Panc1 (cell line): ENCODE data around the gene FADS2. TPM values are rescaled to one million over a fixed set of nuclear protein-coding genes. Genes with fewer than 3 reads are reported as not detected.

ENCODE experiments used
- ATAC-seq: fragments of 200-7000 bp; cut with Tn5 transposase; 2 replicates; pipeline ENCODE4 v1.9.1; 2020; ENCODE audit warnings: mild to moderate bottlenecking, moderate library complexity
- BruUV-seq: library from RNA; stranded (reverse); fragments of 400-500 nt; replicated peaks from 2 replicates; lab custom pipeline; 2021; lab: Mats Ljungman, UMichigan
- CTCF ChIA-PET: fragments of 300-600 bp; sonication (Branson Sonifier 250); formaldehyde crosslinking; loops from one replicate; lab custom pipeline; 2022; ENCODE audit warnings: antibody characterized with exemption; lab: Charles Lee
- POLR2A ChIA-PET: fragments of 300-600 bp; sonication (Branson Sonifier 250); formaldehyde crosslinking; loops from one replicate; lab custom pipeline; 2022; ENCODE audit warnings: antibody characterized with exemption; lab: Charles Lee
- DNase-seq: peaks from one replicate; pipeline ENCODE4 v3.0.0-alpha.2; 2010; ENCODE audit warnings: low read depth, low spot score
- H3K27ac ChIP-seq: 2 replicates; pipeline ENCODE4 v1.5.1; 2011; ENCODE audit warnings: mild to moderate bottlenecking, low read length, inconsistent platforms
- H3K27me3 ChIP-seq: fragments of 200-500 bp; sonication (Bioruptor generic); 2 replicates; pipeline ENCODE4 v1.6.0; 2014; ENCODE audit warnings: low read length, inconsistent platforms; ENCODE audit not compliant: control insufficient read depth, insufficient read depth
- H3K36me3 ChIP-seq: fragments of 200-500 bp; sonication (Bioruptor generic); 2 replicates; pipeline ENCODE4 v1.5.1; 2014; ENCODE audit warnings: inconsistent platforms, mild to moderate bottlenecking, low read length, moderate library complexity; ENCODE audit not compliant: control insufficient read depth, insufficient read depth
- H3K4me1 ChIP-seq: 2 replicates; pipeline ENCODE4 v1.5.1; 2011; ENCODE audit warnings: inconsistent platforms, mild to moderate bottlenecking, low read length, moderate library complexity; ENCODE audit not compliant: control insufficient read depth, insufficient read depth
- H3K4me3 ChIP-seq, 2 experiments: 2 replicates each; pipeline ENCODE4 v1.5.1; 2011 to 2012; ENCODE audit warnings: low read depth in 2 of 2, low read length in 2 of 2, mild to moderate bottlenecking in 2 of 2, inconsistent platforms in 1 of 2, moderate library complexity in 1 of 2
- H3K9me3 ChIP-seq: fragments of 200-500 bp; sonication (Bioruptor generic); 2 replicates; pipeline ENCODE4 v1.5.1; 2014; ENCODE audit warnings: low read depth, mild to moderate bottlenecking, inconsistent platforms, low read length, moderate library complexity; ENCODE audit not compliant: control insufficient read depth, insufficient read depth
- CTCF ChIP-seq: fragments of 450-650 bp; IDR thresholded peaks from 2 replicates; pipeline ENCODE4 v1.5.1; 2017; ENCODE audit warnings: mild to moderate bottlenecking
- POLR2AphosphoS5 ChIP-seq: IDR thresholded peaks from 2 replicates; pipeline ENCODE4 v1.6.1; 2012; ENCODE audit warnings: mild to moderate bottlenecking, low read depth, low read length, moderate library complexity
- REST ChIP-seq, 2 experiments: IDR thresholded peaks; 2 replicates each; pipeline ENCODE4 v1.6.1; 2011 to 2012; ENCODE audit warnings: low read depth in 2 of 2, control low read depth in 1 of 2, low read length in 1 of 2, mild to moderate bottlenecking in 1 of 2, moderate library complexity in 1 of 2; ENCODE audit not compliant: insufficient read depth in 1 of 2
- SIN3A ChIP-seq: IDR thresholded peaks from 2 replicates; pipeline ENCODE4 v1.6.1; 2012; ENCODE audit warnings: low read depth, mild to moderate bottlenecking, low read length, moderate library complexity, borderline replicate concordance; ENCODE audit not compliant: insufficient read depth
- TCF7L2 ChIP-seq: IDR thresholded peaks from 2 replicates; pipeline ENCODE4 v1.6.1; 2011; ENCODE audit warnings: mild to moderate bottlenecking, low read depth, low read length, inconsistent platforms
- in situ Hi-C: cut with HindIII; loops from 2 replicates; pipeline ENCODE4 v1.10.0; 2016; ENCODE audit warnings: low sequenced_read_pairs, low pct_unique_long_range_greater_than_20kb
- intact Hi-C: fragments of 100-400 bp; cut with micrococcal nuclease; formaldehyde crosslinking; loops from one replicate; pipeline ENCODE4 v1.10.0; 2022; ENCODE audit not compliant: unreplicated experiment
- total RNA-seq: library from RNA; stranded (reverse); gene quantifications from one replicate; pipeline ENCODE4 v1.2.1, GENCODE V29; 2021; ENCODE audit not compliant: unreplicated experiment

Gene FADS2
- total RNA-seq, 1 experiment from 2014 or later = 679 TPM

GRCh38 chr11:61778920-61779650 lies 49.0 kb upstream of the FADS2 start:
- in situ Hi-C loops (no loop called here), intact Hi-C loops (no loop called here)
- H3K9me3 ChIP-seq = no peaks in the 10 kb centered on the region
- no peak overlapping the region for H3K4me3 ChIP-seq
- POLR2A ChIA-PET = no interaction called here
- H3K27me3 ChIP-seq = no peaks in the 10 kb centered on the region
- no TSS peak for BruUV-seq
- no peaks in the 10 kb centered on the region for H3K4me1 ChIP-seq
- no peaks in the 10 kb centered on the region for H3K36me3 ChIP-seq
- no peak overlapping the region for H3K27ac ChIP-seq
- TF ChIP-seq SIN3A (no peak), CTCF (no peak), REST (IDR thresholded peaks at IDR 0.05; ENCODE audit: insufficient read depth in 1 of 2, low read depth in 2 of 2, low read length in 1 of 2) (no peak), POLR2AphosphoS5 (no peak), TCF7L2 (no peak)
- ATAC-seq (no peak), DNase-seq (no peak)
- CTCF ChIA-PET = interaction anchor here (0.8 kb wide), 1 partner anchor 35 kb away, joined by 3 read pairs; no protein-coding TSS in a partner anchor

DNA sequence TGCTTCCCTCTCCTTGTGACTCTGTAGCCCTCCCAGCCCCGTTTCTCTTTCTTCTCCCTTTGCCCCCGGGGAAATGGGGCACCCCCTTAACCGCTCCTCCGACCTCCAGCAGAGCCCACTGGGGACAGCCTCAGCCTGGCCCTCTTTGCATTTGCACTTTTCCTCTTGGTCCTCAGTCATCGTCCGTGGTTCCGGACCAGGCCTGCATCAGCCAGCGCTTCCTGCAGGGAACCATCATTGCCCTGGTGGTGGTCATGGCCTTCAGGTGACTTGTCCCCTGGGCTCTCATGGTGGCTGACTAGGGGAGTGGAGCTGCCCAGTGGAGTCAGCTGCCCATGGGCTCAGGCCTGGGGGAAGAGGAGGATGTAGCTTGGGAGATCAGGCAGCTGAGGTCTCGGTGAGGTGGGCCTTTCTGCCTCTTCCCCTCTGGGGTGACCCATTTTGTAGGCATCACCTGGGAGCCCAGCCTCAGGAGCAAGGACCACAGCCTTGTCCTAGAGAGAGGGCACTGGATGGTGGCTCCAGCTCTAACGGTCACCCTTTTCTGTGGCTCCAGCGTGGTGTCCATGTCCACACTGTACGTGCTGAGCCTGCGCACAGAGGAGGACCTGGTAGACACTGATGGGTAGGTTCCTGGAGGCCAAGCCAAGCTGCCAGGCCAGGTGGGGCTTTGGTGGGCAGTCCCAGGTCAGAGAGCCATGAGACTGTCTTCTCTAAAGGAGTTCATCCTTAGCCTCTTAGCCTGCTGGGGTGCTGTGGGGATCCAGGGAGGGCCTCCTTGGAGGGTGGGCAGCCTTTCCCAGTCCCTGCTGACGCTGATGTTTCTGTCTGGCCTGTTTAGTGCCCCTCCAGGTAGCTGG lies 48.2 kb upstream of the FADS2 start:
- ChIA-PET POLR2A (interaction anchor here (0.6 kb wide), 1 partner anchor 35 kb away, joined by 3 read pairs; no protein-coding TSS in a partner anchor), CTCF (no interaction called here)
- H3K9me3 ChIP-seq = no peaks in the 10 kb centered on the region
- H3K27me3 ChIP-seq = no peaks in the 10 kb centered on the region
- DNase-seq (no peak), ATAC-seq (no peak)
- BruUV-seq = no TSS peak
- no peaks in the 10 kb centered on the region for H3K4me1 ChIP-seq
- no peaks in the 10 kb centered on the region for H3K36me3 ChIP-seq
- in situ Hi-C loops = no loop called here
- no peak overlapping the region for H3K27ac ChIP-seq
- no peak for TF ChIP-seq SIN3A
- TF ChIP-seq TCF7L2 = no peak
- no peak for TF ChIP-seq POLR2AphosphoS5
- no peak for TF ChIP-seq CTCF
- no peak for TF ChIP-seq REST (IDR thresholded peaks at IDR 0.05; ENCODE audit: insufficient read depth in 1 of 2, low read depth in 2 of 2, low read length in 1 of 2)
- no peak overlapping the region for H3K4me3 ChIP-seq
- intact Hi-C loops = no loop called here
